ENCODE results near the gene S100A8. TPM values are rescaled to one million over a fixed set of nuclear protein-coding genes. Genes with fewer than 3 reads are reported as not detected.

S100A8 gene
- total RNA-seq = not detected in 2 replicates

GRCh38 chr1:153390938-153391710 lies at the start of gene S100A8:
S100A8 (minus strand) TSS chr1:153391073; CDS start chr1:153390535, 538 bp downstream.

DNA sequence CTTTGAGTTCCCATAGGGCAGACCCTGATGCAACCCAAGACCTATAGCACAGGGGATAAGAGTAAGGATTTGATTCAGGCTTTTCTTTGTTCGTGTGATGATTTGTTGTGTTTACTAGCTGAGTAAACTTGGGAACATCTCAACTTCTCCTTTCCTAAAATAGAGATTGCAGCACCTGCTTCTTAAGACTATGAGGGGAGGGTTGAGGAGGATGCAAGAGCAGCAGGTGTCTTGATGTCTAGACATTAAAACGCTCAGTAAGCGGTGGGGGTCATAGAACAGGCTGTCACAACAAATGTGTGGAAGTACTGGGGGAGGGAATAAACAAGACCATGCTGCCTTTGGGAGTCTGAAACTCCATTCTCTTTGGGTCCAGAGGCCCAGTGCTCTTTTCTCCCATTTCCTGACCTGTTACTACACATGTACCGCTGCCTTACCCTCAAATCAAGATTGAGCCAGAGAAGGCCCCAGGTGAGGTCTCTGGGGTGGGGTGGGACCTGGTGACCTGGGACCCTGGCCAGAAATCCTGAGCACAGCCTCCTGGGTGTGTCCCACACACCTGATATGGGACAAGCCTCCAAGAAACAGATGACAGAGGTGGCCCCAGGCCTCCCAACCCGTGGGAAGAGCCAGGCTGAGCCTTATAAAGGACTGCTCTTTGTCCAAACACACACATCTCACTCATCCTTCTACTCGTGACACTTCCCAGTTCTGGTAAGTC lies 25.1 kb upstream of the S100A8 start, which contains the start of gene S100A7A:
Gene S100A7A, plus strand, starts transcription at position 671 of the 721 bp plus-strand sequence. CDS start 1,563 bp downstream, outside the sequence.

DNA sequence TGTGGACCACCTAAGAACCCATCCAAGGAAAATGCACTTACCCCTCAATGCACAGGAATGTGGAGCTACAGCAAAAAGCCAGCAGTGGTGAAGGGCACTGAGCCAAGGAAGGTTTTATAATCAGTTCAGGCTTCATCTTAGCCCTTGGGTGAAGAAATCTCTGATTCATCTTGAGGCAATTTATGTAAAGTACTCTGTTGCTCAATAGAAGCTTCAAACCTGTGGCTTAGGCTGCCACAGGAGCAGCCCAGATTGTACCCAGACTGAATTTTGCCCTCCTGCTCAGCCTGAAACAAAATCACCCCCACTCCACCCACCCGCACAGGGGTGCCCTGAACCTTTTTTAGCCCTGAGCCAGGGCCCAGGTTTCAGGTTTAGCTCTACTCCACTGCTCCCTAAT lies 15.4 kb downstream of the S100A8 start, which contains the start of gene S100A12:
Gene S100A12, minus strand, starts transcription at position 111 of the 400 bp plus-strand sequence. CDS start 1,029 bp downstream, outside the sequence.

DNA sequence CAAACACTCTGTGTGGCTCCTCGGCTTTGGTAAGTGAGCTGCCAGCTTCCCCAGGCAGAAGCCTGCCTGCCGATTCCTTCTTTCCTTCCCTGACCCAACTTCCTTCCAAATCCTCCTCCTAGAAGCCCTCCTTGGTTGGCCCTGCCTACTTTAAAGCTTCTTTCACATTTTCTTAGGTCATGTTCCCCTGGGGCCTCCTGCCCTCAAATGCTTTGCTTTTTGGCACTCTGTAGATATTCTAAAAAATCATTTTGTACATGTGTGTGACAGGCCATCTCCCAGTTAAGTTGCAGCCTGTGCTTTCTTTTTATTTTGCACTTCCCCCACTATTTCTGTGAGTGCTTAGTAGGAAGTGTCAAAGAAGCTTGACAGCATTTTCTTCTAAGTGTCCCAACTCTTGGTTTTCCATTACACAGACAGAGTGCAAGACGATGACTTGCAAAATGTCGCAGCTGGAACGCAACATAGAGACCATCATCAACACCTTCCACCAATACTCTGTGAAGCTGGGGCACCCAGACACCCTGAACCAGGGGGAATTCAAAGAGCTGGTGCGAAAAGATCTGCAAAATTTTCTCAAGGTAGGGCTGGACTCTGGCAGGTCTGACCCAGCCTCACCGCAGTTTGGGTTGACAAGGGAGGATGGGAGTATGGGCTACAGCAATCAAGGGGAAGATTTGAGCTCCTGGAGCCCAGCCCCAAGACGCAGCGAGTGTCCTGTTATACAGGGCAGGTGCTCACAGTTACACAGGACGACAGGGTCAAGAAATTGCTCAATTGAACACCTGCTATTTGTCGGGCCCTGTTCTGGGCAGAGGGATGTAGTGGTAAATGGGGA lies 32.8 kb downstream of the S100A8 start, which contains the start of gene S100A9:
Gene S100A9, plus strand, starts transcription at position 2 of the 838 bp plus-strand sequence. Its CDS starts 430 bp downstream, at position 432.

GRCh38 chr1:153348511-153349362 lies 42.1 kb downstream of the S100A8 start, which contains the start of gene PGLYRP4:
PGLYRP4 (minus strand) TSS chr1:153348841; CDS start chr1:153347932, 909 bp downstream.

Other genes with a start within 250 kb of the S100A8 start
- gene SPRR2G, start 240.2 kb downstream of the S100A8 start, total RNA-seq = not detected in 2 replicates
- gene LELP1, start 187.6 kb downstream of the S100A8 start, total RNA-seq = not detected in 2 replicates
- not detected in 2 replicates for gene PRR9, start 173.5 kb downstream of the S100A8 start, total RNA-seq
- gene LORICRIN, start 131.4 kb downstream of the S100A8 start, total RNA-seq = not detected in 2 replicates
- gene PGLYRP3, start 78.1 kb downstream of the S100A8 start, total RNA-seq = not detected in 2 replicates
- gene PGLYRP4, start 42.2 kb downstream of the S100A8 start, total RNA-seq = not detected in 2 replicates
- not detected in 2 replicates for gene S100A9, start 33.2 kb downstream of the S100A8 start, total RNA-seq
- gene S100A12, start 15.5 kb downstream of the S100A8 start, total RNA-seq = not detected in 2 replicates
- not detected in 2 replicates for gene S100A7A, start 25.4 kb upstream of the S100A8 start, total RNA-seq
- gene S100A7, start 69.6 kb upstream of the S100A8 start, total RNA-seq = not detected in 2 replicates
- gene S100A6, start 144.9 kb upstream of the S100A8 start, total RNA-seq = 1,607 and 1,644 TPM in 2 replicates
- gene S100A5, start 149.9 kb upstream of the S100A8 start, total RNA-seq = 1.3 TPM in 1 of 2 replicates, not detected in the other
- gene S100A4, start 154.7 kb upstream of the S100A8 start, total RNA-seq = 108 and 141 TPM in 2 replicates
- gene S100A3, start 158.2 kb upstream of the S100A8 start, total RNA-seq = 11.6 and 12.1 TPM in 2 replicates
- 4.5 and 10.8 TPM in 2 replicates for gene S100A2, start 174.8 kb upstream of the S100A8 start, total RNA-seq
- gene S100A16, start 222.1 kb upstream of the S100A8 start, total RNA-seq = 386 and 391 TPM in 2 replicates
- gene S100A14, start 225.3 kb upstream of the S100A8 start, total RNA-seq = 0.34 TPM in 1 of 2 replicates, not detected in the other
- gene S100A13, start 236.4 kb upstream of the S100A8 start, total RNA-seq = 170 and 175 TPM in 2 replicates
- 0.15 TPM in 1 of 2 replicates, not detected in the other for gene S100A1, start 237.4 kb upstream of the S100A8 start, total RNA-seq
- 40.5 and 43.7 TPM in 2 replicates for gene CHTOP, start 243.0 kb upstream of the S100A8 start, total RNA-seq